HS-5 (cell line): ENCODE data around the gene MASP1.
A peak's percentile ranks its signal among the peaks of the same experiment; 100 is the strongest.

ENCODE experiments used
- DNase-seq: peaks from one replicate; pipeline ENCODE4 v3.0.0-alpha.2; 2012; ENCODE audit warnings: low read depth

The MASP1 gene

GRCh38 chr3:187293516-187294430 is 2.2 kb upstream of the MASP1 start:
- no peak for DNase-seq

- DNase-seq, result no peak
Measured at GRCh38 chr3:187292631-187293515, 1.3 kb upstream of the MASP1 start.

- no peak for DNase-seq
Measured at GRCh38 chr3:187292181-187292580, 644 bp upstream of the MASP1 start.

- DNase-seq, result no peak
Measured at GRCh38 chr3:187291001-187291511, 481 bp downstream of the MASP1 start.

- DNase-seq, result no peak
Measured at GRCh38 chr3:187290503-187290902, 1.0 kb downstream of the MASP1 start.

- DNase-seq, result no peak
Measured at GRCh38 chr3:187288855-187289605, 2.5 kb downstream of the MASP1 start.

- DNase-seq, result no peak
Measured at GRCh38 chr3:187288131-187288854, 3.2 kb downstream of the MASP1 start.

- no peak for DNase-seq
Measured at GRCh38 chr3:187287256-187287655, 4.3 kb downstream of the MASP1 start.

GRCh38 chr3:187286467-187287059 is 5.0 kb downstream of the MASP1 start:
- peak; percentile 81 for DNase-seq

- DNase-seq, result peak; percentile 83
Measured at GRCh38 chr3:187281191-187281714, 10.3 kb downstream of the MASP1 start.

- no peak for DNase-seq
Measured at GRCh38 chr3:187280644-187281043, 10.9 kb downstream of the MASP1 start.

GRCh38 chr3:187277129-187277462 is 14.4 kb downstream of the MASP1 start:
- DNase-seq, result no peak

- no peak for DNase-seq
Measured at GRCh38 chr3:187276397-187277128, 15.0 kb downstream of the MASP1 start.

- DNase-seq, result no peak
Measured at GRCh38 chr3:187274977-187275338, 16.6 kb downstream of the MASP1 start.

- DNase-seq, result no peak
Measured at GRCh38 chr3:187274315-187274976, 17.1 kb downstream of the MASP1 start.

GRCh38 chr3:187271582-187271981 is 20.0 kb downstream of the MASP1 start:
- DNase-seq, result no peak

- DNase-seq, result no peak
Measured at GRCh38 chr3:187269486-187269885, 22.1 kb downstream of the MASP1 start.

- no peak for DNase-seq
Measured at GRCh38 chr3:187267306-187267705, 24.2 kb downstream of the MASP1 start.

GRCh38 chr3:187266691-187267090 is 24.8 kb downstream of the MASP1 start:
- no peak for DNase-seq
